ENCODE data around the gene HNRNPH2. TPM values are rescaled to one million over a fixed set of nuclear protein-coding genes. Genes with fewer than 3 reads are reported as not detected.

HNRNPH2 gene
- polyA plus RNA-seq, 2 of the 4 experiments (the other 2 are of a cell fraction), result 55.4 to 86.5 TPM

DNA sequence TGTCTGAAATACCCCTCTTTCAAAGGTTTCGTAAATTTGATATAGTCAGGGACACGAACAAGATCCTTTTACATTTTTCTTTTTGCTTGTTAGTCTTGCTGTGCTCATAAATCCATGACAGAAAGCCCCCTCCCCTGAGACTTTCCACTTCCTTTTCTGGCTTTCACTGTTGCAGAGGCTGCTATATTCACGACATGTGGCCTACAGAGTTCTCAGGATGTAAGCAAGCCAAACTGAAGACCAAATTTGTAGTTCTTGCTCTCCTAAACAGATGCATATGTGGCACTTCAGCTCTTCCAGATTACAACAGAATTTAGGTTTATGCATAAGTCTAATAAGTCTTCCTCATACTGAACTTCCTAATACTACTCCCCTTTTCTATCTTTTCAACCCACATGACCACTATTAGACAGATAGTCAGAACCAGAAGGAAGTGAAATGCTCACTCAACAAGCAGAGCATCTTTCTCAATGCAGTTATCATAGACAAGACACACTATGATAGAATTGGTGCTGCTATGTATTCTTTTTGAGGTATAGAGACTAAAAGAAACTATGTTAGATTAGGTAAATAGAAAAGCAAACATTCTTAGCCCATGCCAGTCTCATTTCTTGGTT, 37.0 kb upstream of the HNRNPH2 start:
- Histone ChIP-seq H3K4me2 (no peak overlapping the region), H3K27ac (no peak overlapping the region), H3K4me3 (no peak overlapping the region), H3K4me1 (no peaks in the 10 kb centered on the region), H3K9me3 (no peaks in the 10 kb centered on the region)
- ATAC-seq, result no peak
- DNase-seq (ENCODE audit: low read depth in 1 of 2, low spot score in 1 of 2), result no peak
- FAIRE-seq, result peak; percentile 67
- 43% methylated on average over 3 of the region's 3 CpGs for WGBS (ENCODE audit: missing lambda C conversion rate)
- no peak for TF ChIP-seq RCOR1 (IDR thresholded peaks at IDR 0.05; ENCODE audit: low read depth, low read length)
- no peak for TF ChIP-seq TFCP2L1 (CRISPR knock-in tag; IDR thresholded peaks at IDR 0.05)
- TF ChIP-seq MAFK (IDR thresholded peaks at IDR 0.05; ENCODE audit: partially characterized antibody), result no peak
- TF ChIP-seq, protein P1, sequence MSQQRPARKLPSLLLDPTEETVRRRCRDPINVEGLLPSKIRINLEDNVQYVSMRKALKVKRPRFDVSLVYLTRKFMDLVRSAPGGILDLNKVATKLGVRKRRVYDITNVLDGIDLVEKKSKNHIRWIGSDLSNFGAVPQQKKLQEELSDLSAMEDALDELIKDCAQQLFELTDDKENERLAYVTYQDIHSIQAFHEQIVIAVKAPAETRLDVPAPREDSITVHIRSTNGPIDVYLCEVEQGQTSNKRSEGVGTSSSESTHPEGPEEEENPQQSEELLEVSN (IDR thresholded peaks at IDR 0.05; ENCODE audit: borderline replicate concordance, low read depth), result no peak
- TF ChIP-seq CBX8 (IDR thresholded peaks at IDR 0.05), result no peak
- TF ChIP-seq, protein P2, sequence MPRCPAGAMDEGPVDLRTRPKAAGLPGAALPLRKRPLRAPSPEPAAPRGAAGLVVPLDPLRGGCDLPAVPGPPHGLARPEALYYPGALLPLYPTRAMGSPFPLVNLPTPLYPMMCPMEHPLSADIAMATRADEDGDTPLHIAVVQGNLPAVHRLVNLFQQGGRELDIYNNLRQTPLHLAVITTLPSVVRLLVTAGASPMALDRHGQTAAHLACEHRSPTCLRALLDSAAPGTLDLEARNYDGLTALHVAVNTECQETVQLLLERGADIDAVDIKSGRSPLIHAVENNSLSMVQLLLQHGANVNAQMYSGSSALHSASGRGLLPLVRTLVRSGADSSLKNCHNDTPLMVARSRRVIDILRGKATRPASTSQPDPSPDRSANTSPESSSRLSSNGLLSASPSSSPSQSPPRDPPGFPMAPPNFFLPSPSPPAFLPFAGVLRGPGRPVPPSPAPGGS (IDR thresholded peaks at IDR 0.05), result no peak
- TF ChIP-seq HOXB5 (CRISPR knock-in tag; IDR thresholded peaks at IDR 0.05), result no peak
- TF ChIP-seq KDM5A (IDR thresholded peaks at IDR 0.05), result no peak
- TF ChIP-seq, protein P3, sequence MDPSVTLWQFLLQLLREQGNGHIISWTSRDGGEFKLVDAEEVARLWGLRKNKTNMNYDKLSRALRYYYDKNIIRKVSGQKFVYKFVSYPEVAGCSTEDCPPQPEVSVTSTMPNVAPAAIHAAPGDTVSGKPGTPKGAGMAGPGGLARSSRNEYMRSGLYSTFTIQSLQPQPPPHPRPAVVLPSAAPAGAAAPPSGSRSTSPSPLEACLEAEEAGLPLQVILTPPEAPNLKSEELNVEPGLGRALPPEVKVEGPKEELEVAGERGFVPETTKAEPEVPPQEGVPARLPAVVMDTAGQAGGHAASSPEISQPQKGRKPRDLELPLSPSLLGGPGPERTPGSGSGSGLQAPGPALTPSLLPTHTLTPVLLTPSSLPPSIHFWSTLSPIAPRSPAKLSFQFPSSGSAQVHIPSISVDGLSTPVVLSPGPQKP (IDR thresholded peaks at IDR 0.05; ENCODE audit: low read depth, low read length), result no peak
- TF ChIP-seq POLR2A (IDR thresholded peaks at IDR 0.05; ENCODE audit: low read length), result no peak
- no peak for TF ChIP-seq HDAC2 (IDR thresholded peaks at IDR 0.05)
- ChIA-PET CTCF (no interaction called here), POLR2A (no interaction called here)

DNA sequence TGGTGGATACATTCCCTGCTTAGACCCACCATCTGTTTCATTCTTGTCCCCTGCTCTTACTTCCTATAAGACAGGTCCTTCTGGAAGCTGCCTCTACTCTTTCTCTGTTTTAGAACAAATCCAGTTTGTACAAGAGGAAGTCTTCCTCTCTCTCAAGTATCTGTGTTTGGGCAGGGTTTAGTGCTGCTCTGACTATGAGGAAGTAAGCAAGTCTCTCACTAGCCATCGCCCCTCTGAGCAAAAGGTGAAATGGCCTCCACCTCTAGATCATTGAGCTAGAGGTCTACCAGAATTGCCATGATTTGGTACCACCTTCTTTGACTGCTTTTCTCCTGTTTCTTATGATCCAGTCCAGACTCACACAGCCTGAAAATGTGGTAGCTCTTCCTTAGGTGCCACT, 30.5 kb upstream of the HNRNPH2 start:
- H3K4me2 ChIP-seq, result no peak overlapping the region
- no peaks in the 10 kb centered on the region for H3K9me3 ChIP-seq
- FAIRE-seq (no peak), DNase-seq (ENCODE audit: low read depth in 1 of 2, low spot score in 1 of 2) (no peak), ATAC-seq (no peak)
- 80% methylated on average over 1 of the region's 1 CpG for WGBS (ENCODE audit: missing lambda C conversion rate)
- H3K4me3 ChIP-seq, result no peak overlapping the region
- ChIA-PET CTCF (interaction anchor here (0.9 kb wide), 1 partner anchor 13 kb away, joined by 3 read pairs; the partner anchor contains the start of gene RPL36A), POLR2A (interaction anchor here (1.8 kb wide), 1 partner anchor 13 kb away, joined by 11 read pairs; the partner anchor contains the start of gene RPL36A)
- no peak for TF ChIP-seq RFX5 (IDR thresholded peaks at IDR 0.05)
- TF ChIP-seq, protein P4, sequence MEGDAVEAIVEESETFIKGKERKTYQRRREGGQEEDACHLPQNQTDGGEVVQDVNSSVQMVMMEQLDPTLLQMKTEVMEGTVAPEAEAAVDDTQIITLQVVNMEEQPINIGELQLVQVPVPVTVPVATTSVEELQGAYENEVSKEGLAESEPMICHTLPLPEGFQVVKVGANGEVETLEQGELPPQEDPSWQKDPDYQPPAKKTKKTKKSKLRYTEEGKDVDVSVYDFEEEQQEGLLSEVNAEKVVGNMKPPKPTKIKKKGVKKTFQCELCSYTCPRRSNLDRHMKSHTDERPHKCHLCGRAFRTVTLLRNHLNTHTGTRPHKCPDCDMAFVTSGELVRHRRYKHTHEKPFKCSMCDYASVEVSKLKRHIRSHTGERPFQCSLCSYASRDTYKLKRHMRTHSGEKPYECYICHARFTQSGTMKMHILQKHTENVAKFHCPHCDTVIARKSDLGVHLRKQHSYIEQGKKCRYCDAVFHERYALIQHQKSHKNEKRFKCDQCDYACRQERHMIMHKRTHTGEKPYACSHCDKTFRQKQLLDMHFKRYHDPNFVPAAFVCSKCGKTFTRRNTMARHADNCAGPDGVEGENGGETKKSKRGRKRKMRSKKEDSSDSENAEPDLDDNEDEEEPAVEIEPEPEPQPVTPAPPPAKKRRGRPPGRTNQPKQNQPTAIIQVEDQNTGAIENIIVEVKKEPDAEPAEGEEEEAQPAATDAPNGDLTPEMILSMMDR (IDR thresholded peaks at IDR 0.05), result no peak
- no peak for TF ChIP-seq SMC3 (IDR thresholded peaks at IDR 0.05)
- no peak for TF ChIP-seq TP53 (CRISPR knock-in tag; IDR thresholded peaks at IDR 0.05)
- no peak for TF ChIP-seq ESRRA (IDR thresholded peaks at IDR 0.05; ENCODE audit: borderline replicate concordance, low read length)
- no peak for TF ChIP-seq MAZ (IDR thresholded peaks at IDR 0.05; ENCODE audit: borderline replicate concordance, low read depth, low read length)
- no peak for TF ChIP-seq NR3C1 (IDR thresholded peaks at IDR 0.05)
- no peak for TF ChIP-seq ZSCAN20 (CRISPR knock-in tag; IDR thresholded peaks at IDR 0.05)
- TF ChIP-seq, protein P5, sequence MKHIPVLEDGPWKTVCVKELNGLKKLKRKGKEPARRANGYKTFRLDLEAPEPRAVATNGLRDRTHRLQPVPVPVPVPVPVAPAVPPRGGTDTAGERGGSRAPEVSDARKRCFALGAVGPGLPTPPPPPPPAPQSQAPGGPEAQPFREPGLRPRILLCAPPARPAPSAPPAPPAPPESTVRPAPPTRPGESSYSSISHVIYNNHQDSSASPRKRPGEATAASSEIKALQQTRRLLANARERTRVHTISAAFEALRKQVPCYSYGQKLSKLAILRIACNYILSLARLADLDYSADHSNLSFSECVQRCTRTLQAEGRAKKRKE (CRISPR knock-in tag; IDR thresholded peaks at IDR 0.05; ENCODE audit: low read depth), result no peak
- TF ChIP-seq HOXB13 (CRISPR knock-in tag; IDR thresholded peaks at IDR 0.05; ENCODE audit: low read depth), result no peak
- TF ChIP-seq, protein P6, sequence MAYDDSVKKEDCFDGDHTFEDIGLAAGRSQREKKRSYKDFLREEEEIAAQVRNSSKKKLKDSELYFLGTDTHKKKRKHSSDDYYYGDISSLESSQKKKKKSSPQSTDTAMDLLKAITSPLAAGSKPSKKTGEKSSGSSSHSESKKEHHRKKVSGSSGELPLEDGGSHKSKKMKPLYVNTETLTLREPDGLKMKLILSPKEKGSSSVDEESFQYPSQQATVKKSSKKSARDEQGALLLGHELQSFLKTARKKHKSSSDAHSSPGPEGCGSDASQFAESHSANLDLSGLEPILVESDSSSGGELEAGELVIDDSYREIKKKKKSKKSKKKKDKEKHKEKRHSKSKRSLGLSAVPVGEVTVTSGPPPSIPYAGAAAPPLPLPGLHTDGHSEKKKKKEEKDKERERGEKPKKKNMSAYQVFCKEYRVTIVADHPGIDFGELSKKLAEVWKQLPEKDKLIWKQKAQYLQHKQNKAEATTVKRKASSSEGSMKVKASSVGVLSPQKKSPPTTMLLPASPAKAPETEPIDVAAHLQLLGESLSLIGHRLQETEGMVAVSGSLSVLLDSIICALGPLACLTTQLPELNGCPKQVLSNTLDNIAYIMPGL (CRISPR knock-in tag; IDR thresholded peaks at IDR 0.05; ENCODE audit: borderline replicate concordance), result no peak
- TF ChIP-seq, protein P7, sequence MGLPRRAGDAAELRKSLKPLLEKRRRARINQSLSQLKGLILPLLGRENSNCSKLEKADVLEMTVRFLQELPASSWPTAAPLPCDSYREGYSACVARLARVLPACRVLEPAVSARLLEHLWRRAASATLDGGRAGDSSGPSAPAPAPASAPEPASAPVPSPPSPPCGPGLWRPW (IDR thresholded peaks at IDR 0.05), result no peak
- H3K4me1 ChIP-seq, result no peaks in the 10 kb centered on the region
- H3K27ac ChIP-seq, result no peak overlapping the region

Data from A549 (cell line).